Measurements from ENCODE around the gene CD33.

CD33 gene

GRCh38 chr19:51259348-51260245 is 34.7 kb downstream of the CD33 start:
- peak; percentile 36 for DNase-seq

- DNase-seq: no peak
These were observed 38.9 kb downstream of the CD33 start for GRCh38 chr19:51263808-51264207.

- DNase-seq: no peak
These were observed 46.2 kb downstream of the CD33 start for GRCh38 chr19:51271067-51271466.

GRCh38 chr19:51272183-51272810 is 47.4 kb downstream of the CD33 start:
- no peak for DNase-seq

GRCh38 chr19:51274049-51274770 is 49.3 kb downstream of the CD33 start:
- DNase-seq: no peak

DNA sequence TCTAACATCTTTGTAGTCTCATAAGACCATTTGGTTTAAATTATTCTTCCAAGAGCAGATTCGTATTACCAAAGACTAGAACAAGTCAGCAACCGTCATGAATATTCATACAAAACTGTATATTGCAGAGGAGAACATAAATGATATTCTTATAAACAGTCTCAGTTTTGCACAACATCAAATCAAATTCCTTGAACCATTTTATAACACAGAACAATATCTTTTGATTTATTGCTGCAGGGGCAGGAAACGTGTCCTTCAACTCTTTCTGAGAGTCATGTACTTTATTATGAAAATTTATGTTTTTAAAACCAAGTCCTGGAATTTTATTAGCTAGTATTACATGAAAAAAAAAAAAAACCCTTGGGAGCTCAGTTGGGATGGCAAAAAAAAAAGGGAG is 52.2 kb downstream of the CD33 start:
- no peak for DNase-seq

GRCh38 chr19:51282335-51282734 is 57.5 kb downstream of the CD33 start:
- DNase-seq: no peak

- no peak for DNase-seq
These were observed 60.8 kb downstream of the CD33 start for GRCh38 chr19:51285682-51286081.
